ENCODE results near the gene SIX3.
A peak's percentile ranks its signal among the peaks of the same experiment; 100 is the strongest.

The SIX3 gene

GRCh38 chr2:44943693-44944101, 2.2 kb downstream of the SIX3 start:
- no peak for DNase-seq (ENCODE audit: low spot score)

- DNase-seq (ENCODE audit: low spot score): no peak
These were observed 2.8 kb downstream of the SIX3 start for GRCh38 chr2:44944102-44944951.

- DNase-seq (ENCODE audit: low spot score): no peak
These were observed 3.6 kb downstream of the SIX3 start for GRCh38 chr2:44944952-44945612.

DNA sequence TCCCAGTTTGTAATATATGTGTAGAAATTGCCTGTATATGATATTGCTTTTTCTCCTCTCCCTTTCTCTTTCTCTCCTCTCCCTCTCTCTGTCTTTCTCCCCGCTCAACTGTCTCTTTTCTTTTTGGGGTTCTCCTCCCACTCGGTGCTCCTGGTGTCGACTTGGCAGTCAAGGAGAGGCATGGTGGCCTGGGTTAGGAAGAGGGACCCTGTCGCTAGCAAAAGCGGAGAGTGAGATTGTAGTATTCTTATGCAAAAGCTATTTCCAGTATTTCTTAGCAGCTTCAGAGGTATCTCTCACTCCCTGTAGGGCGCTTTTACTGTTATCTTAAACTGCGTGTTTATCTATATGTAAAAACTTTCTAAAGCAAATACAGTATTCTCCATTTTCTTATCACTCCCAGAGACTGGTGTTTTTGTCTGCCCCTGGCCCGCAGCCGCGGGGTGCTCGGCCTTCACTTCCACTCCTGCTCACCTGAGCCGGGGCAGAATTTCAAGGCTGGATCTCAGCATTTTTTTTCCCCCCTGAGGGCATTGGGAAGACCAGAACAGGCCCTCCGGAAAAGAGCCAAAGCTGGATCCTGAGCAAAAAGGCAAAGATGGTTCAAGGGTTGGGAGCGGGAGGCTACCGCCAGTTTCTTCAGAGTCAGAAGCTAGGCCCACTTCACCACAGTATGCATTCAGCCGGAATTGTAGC, 4.3 kb downstream of the SIX3 start:
- no peak for DNase-seq (ENCODE audit: low spot score)

DNA sequence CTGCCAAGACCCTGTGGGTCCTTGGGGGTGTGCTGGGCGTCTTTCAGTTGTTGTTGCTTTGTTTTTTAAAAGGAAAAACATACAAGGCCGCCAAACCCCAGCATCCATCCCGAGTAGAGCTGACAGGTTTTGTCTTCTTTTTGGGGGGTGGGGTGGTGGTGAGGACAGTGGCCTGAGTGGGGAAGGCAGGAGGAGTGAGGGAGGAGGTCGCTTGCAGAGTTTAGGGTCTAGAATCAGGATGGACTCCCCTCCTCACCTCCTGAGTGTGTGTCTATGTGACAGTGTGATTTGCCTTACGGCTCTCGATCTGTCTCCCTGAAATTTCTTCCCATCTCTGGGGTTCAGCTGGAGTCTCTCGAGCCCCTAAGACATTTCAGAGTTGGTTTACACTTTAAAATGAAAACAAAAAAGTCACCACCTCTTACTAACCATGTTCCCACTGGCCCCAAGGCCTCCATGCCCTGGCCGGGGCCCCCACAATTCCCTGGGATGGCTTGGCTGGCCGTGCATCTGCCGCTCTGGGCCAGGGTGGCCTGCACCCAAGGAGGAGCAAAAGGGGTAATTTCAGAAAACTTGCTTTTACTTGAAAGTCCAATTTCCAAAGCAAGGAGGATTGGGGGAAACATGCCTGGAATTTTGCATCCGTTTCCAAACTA, 5.0 kb downstream of the SIX3 start:
- DNase-seq (ENCODE audit: low spot score): no peak

- no peak for DNase-seq (ENCODE audit: low spot score)
These were observed 5.5 kb downstream of the SIX3 start for GRCh38 chr2:44947028-44947375.

DNA sequence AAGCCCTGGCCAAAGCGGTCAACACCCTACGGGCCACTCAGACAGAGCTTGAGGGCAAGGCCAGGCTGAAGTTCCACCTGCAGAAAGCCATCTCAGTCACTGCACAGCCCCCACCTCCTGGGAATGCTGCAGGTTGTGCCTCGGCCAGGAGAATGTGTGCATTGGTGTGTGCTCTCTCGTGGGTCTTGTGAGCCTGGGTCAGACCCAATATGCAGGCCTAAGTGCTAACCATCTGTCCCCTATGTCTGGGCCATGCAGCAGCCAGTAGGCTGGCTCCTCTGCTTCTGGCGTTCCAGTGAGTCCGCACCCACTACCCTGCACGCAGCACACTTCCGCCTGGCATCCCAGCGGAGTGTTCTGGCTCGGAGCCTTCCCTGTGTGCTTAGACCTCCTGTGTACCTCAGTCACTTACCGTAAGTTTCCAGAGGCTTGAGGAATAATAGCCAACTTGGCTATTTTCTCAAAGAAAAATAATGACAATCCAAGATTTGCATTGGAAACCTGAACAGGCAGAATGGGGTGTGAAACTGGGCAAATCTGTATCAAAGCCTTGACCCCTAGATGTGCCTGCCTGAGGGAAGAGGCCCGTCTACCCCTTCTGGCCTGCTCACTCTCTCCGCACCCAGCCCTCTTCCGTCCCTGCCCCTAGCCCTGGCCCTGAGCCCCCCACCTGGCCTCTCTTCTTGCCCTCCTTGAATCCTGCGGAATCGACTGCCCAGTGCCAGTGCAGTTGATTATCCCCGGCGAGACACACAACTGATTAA, 7.2 kb downstream of the SIX3 start:
- DNase-seq (ENCODE audit: low spot score): no peak

DNA sequence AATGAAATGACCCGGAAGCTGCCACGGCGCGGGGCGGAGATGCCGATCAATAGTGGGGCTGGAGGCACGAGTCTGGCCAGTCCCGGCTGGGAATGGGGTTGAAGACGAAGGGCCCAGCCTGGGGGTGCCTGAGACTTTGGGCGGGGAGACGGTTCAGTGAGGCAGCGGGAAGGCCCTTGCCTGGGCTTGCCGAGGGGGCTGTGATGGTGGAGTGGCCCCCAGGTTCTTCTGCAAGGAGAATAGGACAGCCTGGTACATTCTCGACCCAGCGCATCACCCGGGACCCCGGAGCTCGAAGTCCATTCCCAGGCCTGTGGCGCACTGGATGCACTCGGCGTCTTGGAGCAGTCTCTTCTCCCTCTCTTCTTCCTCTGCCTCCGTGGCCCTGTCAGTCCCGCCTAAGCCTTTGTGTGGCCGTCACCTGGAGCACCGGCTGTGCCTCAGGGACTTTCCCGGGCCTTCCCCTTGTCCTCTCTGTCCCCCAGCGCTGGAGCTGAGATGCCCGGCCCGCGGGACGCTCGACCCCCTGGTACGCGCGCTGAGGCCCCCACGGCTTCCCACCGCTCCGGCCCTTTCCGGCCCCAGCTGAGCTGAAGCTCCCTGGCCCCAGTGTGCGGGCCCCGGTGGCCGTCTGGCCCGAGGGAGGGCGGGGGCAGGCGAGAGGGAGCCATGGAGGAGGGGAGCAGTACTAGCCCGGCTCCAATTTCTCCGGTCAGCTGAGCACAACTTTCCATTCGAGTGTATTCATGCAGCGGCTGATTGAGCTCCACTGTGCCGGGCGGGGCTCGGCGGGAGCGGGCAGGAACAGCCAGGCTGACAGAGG, 8.0 kb downstream of the SIX3 start:
- DNase-seq (ENCODE audit: low spot score): no peak

- DNase-seq (ENCODE audit: low spot score): no peak
These were observed 9.1 kb downstream of the SIX3 start for GRCh38 chr2:44950646-44951045.

GRCh38 chr2:44951124-44951523, 9.6 kb downstream of the SIX3 start:
- no peak for DNase-seq (ENCODE audit: low spot score)

DNA sequence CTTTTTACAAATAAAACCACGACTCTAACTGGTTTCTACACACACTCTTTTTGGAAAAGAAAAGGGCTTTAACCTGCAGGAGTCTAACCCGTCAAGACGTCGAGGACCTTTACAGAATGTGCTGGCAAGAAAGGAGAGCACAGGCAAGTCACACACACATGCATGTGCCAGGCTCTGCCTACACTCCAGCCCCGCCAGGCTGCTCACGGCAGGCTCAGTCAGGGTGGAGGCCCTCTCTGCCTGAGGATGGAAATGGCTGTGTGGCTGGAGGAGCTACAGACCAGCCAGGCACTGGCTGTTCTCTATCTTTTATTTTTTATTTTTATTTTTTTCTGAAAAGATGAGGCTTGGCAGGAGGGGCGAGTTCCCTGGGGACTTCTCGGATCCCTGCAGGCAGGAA, 10.2 kb downstream of the SIX3 start:
- no peak for DNase-seq (ENCODE audit: low spot score)

DNA sequence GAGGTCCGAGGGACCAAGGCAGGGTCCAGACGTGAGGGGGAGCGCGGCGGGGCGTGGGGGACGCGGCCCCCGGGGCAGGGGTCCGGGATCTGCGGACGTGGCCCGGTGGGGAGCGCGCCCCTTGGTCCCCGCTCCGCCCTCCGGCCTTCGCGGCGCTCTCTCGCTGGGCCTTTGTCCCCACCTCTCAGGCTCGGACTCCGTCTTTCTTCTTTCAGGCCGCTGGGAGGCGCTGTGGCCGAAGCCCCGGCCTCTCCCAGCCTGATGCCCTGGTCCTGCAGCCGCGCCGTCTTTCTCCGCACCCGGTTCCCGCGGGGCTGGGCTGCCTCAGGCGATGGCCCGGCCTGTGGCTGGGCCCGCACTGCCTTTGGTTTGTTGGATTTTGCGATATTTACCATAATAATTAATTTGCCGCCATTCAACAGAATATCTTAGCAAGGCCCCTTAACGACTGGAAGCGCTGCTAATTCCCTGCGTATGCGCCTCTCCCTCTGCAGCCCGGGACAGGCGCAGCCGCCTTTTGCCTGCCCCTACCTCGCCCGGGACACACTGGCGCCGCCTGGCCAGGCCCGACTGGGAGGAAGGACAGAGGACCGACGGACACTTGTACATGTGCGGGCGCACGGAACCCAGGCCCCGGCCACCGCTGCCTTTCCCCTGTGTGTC, 10.8 kb downstream of the SIX3 start:
- DNase-seq (ENCODE audit: low spot score): peak; percentile 84

- DNase-seq (ENCODE audit: low spot score): no peak
These were observed 11.4 kb downstream of the SIX3 start for GRCh38 chr2:44952806-44953498.

DNA sequence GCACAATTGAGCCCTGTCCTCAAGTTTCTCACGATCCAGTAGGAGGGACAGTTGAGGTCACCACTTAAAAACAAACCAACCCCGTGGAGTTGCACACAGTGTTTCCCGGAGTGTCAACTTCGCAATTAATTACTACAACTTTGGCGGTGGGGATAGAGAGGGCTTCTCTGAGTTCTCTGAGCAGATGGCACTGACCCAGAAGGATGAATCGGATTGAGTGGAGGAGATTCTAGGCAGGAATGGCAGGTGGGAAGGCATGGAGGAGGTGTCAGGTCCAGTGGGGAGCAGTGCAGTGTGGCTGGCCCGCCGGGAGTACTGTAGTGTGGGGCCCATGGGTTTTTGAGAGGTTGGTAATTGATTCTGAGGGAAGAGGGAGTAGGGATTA, 12.0 kb downstream of the SIX3 start:
- DNase-seq (ENCODE audit: low spot score): no peak

GRCh38 chr2:44954447-44954888, 13.0 kb downstream of the SIX3 start:
- no peak for DNase-seq (ENCODE audit: low spot score)

- no peak for DNase-seq (ENCODE audit: low spot score)
These were observed 13.5 kb downstream of the SIX3 start for GRCh38 chr2:44954889-44955592.

DNA sequence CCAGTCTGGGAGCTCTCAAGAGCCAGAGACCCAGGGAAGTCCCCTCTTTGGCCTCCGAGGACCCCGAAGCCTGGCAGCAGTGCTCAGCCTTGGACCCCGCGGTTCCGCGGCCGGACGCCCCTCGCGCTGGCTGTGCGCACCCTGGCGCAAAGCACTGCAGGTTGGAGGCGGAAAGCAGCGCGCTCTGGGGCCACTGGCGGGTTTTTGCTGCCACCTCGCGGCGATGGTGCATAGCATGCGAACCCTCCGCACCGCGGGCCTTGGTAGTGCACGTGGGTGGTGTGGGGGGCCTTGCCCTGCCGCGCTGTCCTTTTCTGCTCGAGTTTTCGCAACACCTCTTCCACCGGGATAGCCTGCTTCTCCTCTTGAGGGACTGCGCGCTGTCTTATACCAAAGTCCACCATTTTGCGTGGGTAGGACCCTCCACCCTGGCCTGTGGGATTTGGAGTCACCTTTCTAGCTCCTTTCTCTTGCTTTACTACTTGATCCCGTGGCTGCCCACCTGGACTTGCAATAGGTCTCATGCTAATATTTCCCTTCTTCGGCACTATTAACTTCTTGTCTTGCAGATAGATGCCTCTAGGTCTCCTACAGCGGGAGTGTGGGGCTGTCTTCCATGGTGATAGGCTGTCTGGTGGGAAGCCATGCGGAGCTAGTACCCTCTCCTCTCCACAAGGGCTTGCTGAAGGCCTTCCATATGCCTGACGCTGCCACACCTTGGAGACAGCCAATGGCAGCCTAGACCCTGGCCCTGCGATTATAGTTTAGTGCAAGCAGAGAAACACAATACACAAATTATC, 14.3 kb downstream of the SIX3 start:
- peak; percentile 88 for DNase-seq (ENCODE audit: low spot score)

GRCh38 chr2:44956843-44957242, 15.3 kb downstream of the SIX3 start:
- no peak for DNase-seq (ENCODE audit: low spot score)

Data from HuH-7.5 (cell line).